Glutamatergic neuron (in vitro differentiated cells): ENCODE measurements around the gene KCNMA1. TPM values are rescaled to one million over a fixed set of nuclear protein-coding genes. Genes with fewer than 3 reads are reported as not detected.

ENCODE experiments used
- DNase-seq: peaks from one replicate; pipeline ENCODE4 v3.0.0; 2022
- H3K27ac Mint-ChIP-seq: one replicate; pipeline ENCODE4 v1.8.0; 2020; ENCODE audit warnings: mild to moderate bottlenecking, mixed read lengths, inconsistent platforms; ENCODE audit not compliant: unreplicated experiment
- H3K27me3 Mint-ChIP-seq: one replicate; pipeline ENCODE4 v1.8.0; 2020; ENCODE audit warnings: mild to moderate bottlenecking, moderate library complexity, mixed read lengths, inconsistent platforms; ENCODE audit not compliant: unreplicated experiment
- H3K36me3 Mint-ChIP-seq: one replicate; pipeline ENCODE4 v1.8.0; 2020; ENCODE audit warnings: mild to moderate bottlenecking, mixed read lengths, inconsistent platforms; ENCODE audit not compliant: unreplicated experiment
- H3K4me1 Mint-ChIP-seq: one replicate; pipeline ENCODE4 v1.8.0; 2020; ENCODE audit warnings: mild to moderate bottlenecking, low read depth, mixed read lengths, inconsistent platforms; ENCODE audit not compliant: unreplicated experiment
- H3K4me3 Mint-ChIP-seq: one replicate; pipeline ENCODE4 v1.8.0; 2020; ENCODE audit warnings: mild to moderate bottlenecking, mixed read lengths, inconsistent platforms; ENCODE audit not compliant: unreplicated experiment
- H3K9me3 Mint-ChIP-seq: one replicate; pipeline ENCODE4 v1.8.0; 2020; ENCODE audit warnings: mild to moderate bottlenecking, moderate library complexity, mixed read lengths, inconsistent platforms; ENCODE audit not compliant: unreplicated experiment
- total RNA-seq: library from RNA; stranded (reverse); fragmentation: NEBNext Ultra II Directional; extraction: Animal tissue kit (Norgen Biotek cat#: 25700); gene quantifications from one replicate; pipeline ENCODE4 v1.2.1, GENCODE V29; 2021; ENCODE audit not compliant: unreplicated experiment
- TF ChIP-seq, protein P1 (sequence below): fragments of 200-600 bp; sonication (generic); IDR thresholded peaks from one replicate; pipeline ENCODE4 v1.5.0; 2021; ENCODE audit not compliant: partially characterized antibody, unreplicated experiment

Gene KCNMA1
- total RNA-seq, 1 donor from 2014 or later = 3.2 TPM

DNA sequence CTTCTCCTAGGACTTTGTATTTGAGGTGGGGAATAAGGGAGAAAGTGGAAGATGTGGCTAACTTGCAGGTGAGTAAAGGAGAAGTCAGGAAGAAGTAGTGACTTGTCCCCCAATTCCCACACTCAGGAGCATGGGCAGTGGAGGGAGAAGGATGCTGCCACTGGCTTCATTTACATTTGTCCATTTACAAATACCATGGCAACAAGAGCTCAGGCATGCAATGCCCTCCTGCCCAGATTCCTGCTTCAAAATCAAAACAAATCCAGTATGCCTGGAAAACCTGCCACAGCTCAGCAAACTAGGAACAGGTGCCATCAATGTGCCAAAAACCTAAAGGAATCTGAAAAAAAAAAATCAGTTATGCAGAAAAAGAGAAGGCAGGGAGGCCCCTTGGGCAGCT is 139.9 kb downstream of the KCNMA1 start:
- Mint-ChIP-seq H3K9me3 (no peaks in the 10 kb centered on the region), H3K27ac (no peak overlapping the region), H3K27me3 (peaks cover 3% of the 10 kb centered on the region), H3K4me3 (no peak overlapping the region), H3K4me1 (peaks cover 2% of the 10 kb centered on the region), H3K36me3 (no peaks in the 10 kb centered on the region)
- TF ChIP-seq, protein P1, sequence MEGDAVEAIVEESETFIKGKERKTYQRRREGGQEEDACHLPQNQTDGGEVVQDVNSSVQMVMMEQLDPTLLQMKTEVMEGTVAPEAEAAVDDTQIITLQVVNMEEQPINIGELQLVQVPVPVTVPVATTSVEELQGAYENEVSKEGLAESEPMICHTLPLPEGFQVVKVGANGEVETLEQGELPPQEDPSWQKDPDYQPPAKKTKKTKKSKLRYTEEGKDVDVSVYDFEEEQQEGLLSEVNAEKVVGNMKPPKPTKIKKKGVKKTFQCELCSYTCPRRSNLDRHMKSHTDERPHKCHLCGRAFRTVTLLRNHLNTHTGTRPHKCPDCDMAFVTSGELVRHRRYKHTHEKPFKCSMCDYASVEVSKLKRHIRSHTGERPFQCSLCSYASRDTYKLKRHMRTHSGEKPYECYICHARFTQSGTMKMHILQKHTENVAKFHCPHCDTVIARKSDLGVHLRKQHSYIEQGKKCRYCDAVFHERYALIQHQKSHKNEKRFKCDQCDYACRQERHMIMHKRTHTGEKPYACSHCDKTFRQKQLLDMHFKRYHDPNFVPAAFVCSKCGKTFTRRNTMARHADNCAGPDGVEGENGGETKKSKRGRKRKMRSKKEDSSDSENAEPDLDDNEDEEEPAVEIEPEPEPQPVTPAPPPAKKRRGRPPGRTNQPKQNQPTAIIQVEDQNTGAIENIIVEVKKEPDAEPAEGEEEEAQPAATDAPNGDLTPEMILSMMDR = no peak
- no peak for DNase-seq

GRCh38 chr10:77496941-77497420 is 140.6 kb downstream of the KCNMA1 start:
- DNase-seq = no peak
- Mint-ChIP-seq H3K27me3 (no peaks in the 10 kb centered on the region), H3K27ac (no peak overlapping the region), H3K4me3 (no peak overlapping the region), H3K4me1 (peaks cover 5% of the 10 kb centered on the region), H3K9me3 (no peaks in the 10 kb centered on the region), H3K36me3 (no peaks in the 10 kb centered on the region)
- TF ChIP-seq, protein P1 = no peak

DNA sequence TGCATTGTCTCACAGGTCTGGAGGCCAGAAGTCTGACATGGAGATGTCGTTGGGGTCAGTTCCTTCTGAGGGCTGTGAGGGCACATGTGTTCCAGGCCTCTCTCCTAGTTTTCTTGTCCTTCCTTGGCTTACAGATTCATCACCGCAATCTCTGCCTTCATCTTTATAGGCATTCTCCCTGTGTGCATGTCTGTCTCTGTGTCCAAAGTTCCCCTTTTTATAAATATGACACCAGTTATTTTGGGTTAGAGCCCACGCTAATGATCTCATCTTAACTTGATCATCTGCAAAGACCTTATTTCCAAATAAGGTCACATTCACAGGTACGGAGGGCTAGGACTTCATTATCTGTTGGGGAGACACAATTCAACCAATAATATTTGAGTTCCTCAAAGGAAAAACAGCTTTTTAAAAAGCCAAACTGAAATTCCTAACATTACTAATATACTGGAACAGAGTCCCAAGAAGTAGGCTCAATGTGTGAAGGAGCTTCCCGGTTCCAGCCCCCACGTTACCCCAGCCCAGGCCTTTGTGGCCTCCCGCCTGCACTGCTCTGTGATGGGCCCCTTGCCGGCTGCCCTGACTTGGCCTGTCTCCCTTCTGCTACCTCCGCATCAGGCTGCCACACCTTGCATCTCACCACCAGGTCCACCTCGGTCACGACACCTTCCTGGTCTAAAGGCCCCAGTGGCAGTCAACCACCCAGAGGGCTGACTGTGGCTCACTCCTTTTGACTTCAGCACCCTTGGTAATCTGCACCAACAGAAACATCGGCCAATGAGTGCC is 142.7 kb downstream of the KCNMA1 start:
- Mint-ChIP-seq H3K4me3 (no peak overlapping the region), H3K27me3 (no peaks in the 10 kb centered on the region), H3K36me3 (no peaks in the 10 kb centered on the region), H3K4me1 (peaks cover 6% of the 10 kb centered on the region), H3K9me3 (no peaks in the 10 kb centered on the region), H3K27ac (no peak overlapping the region)
- TF ChIP-seq, protein P1 = no peak
- no peak for DNase-seq

- no peaks in the 10 kb centered on the region for H3K9me3 Mint-ChIP-seq
- no peak for DNase-seq
- H3K4me1 Mint-ChIP-seq = peaks cover 6% of the 10 kb centered on the region
- TF ChIP-seq, protein P1 = no peak
- no peak overlapping the region for H3K27ac Mint-ChIP-seq
- no peaks in the 10 kb centered on the region for H3K27me3 Mint-ChIP-seq
- no peaks in the 10 kb centered on the region for H3K36me3 Mint-ChIP-seq
- no peak overlapping the region for H3K4me3 Mint-ChIP-seq
Observed at GRCh38 chr10:77494327-77494726, 143.3 kb downstream of the KCNMA1 start.

DNA sequence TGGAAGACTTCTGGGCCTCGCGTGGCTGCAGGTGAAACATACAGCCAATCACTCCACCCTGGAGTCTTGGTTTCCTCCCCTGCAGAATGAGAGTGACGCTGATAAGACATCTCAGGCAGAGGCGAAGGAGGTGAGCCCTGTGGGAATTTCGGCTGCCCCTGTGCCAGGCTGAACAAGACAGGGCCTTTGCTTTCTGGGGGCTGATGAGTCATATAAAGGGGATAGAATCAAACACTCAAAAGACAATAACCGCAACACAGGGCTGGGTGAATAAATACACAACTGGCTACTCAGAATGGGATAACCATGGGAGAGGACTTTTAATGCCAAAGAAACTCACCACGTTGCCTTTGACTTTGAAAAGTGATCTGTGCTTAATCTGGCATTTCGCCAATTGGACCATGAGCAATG is 143.8 kb downstream of the KCNMA1 start:
- no peaks in the 10 kb centered on the region for H3K36me3 Mint-ChIP-seq
- no peaks in the 10 kb centered on the region for H3K27me3 Mint-ChIP-seq
- no peak overlapping the region for H3K27ac Mint-ChIP-seq
- no peak overlapping the region for H3K4me3 Mint-ChIP-seq
- H3K9me3 Mint-ChIP-seq = no peaks in the 10 kb centered on the region
- TF ChIP-seq, protein P1 = no peak
- no peak for DNase-seq
- peaks cover 6% of the 10 kb centered on the region for H3K4me1 Mint-ChIP-seq
